ENCODE results near the gene PARD6B. TPM values are rescaled to one million over a fixed set of nuclear protein-coding genes. Genes with fewer than 3 reads are reported as not detected.
"Not testable (repeated sequence)": the region's sequence is repeated elsewhere in the genome, so short reads cannot be mapped to it uniquely, and the experiment has no call there.

Gene PARD6B
- polyA plus RNA-seq, 1 donor from 2014 or later = 5.9 TPM

DNA sequence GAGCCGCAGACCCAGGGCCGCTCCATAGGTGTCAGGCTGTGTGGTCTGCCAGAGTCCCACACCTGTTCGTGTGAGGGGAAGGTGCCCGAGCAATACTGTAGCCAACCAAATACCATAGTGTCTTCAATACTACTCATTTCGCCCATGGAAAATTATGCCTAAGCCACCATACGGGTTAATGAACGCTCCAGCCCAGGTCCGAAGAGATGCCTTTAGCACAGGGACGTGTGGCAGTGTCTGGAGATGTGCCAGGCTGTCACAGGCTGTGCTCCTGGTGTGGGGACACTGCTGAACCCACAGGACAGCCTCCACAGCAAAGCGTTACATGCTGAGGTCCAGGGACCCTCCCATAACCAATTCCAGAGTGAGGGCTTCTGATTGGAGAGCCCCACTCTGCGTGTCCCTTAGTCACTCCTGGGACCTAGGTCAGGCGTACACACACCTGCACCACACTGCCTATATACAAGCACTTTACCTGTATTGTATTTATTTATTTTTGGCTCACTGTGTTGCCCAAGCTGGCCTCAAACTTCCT lies 38.2 kb downstream of the PARD6B start:
- not testable (repeated sequence) for H4K20me1 ChIP-seq (ENCODE audit: insufficient read depth); H3K4me3 ChIP-seq (ENCODE audit: low read length); H3K79me2 ChIP-seq (replicated peaks; ENCODE audit: insufficient read depth, low read length); H3K9ac ChIP-seq (ENCODE audit: low read length); H2AFZ ChIP-seq (ENCODE audit: low read depth, low read length); H3F3A ChIP-seq (ENCODE audit: insufficient read depth, low read length, poor library complexity, severe bottlenecking); H3K27ac ChIP-seq (ENCODE audit: low read length); H3K27me3 ChIP-seq (ENCODE audit: insufficient read depth, low read depth, low read length); H3K9me3 ChIP-seq (ENCODE audit: low read length); H3K4me2 ChIP-seq (ENCODE audit: low read length); H3K9me2 ChIP-seq (ENCODE audit: insufficient read depth, low read length); H3K36me3 ChIP-seq (ENCODE audit: insufficient read depth, low read length)

DNA sequence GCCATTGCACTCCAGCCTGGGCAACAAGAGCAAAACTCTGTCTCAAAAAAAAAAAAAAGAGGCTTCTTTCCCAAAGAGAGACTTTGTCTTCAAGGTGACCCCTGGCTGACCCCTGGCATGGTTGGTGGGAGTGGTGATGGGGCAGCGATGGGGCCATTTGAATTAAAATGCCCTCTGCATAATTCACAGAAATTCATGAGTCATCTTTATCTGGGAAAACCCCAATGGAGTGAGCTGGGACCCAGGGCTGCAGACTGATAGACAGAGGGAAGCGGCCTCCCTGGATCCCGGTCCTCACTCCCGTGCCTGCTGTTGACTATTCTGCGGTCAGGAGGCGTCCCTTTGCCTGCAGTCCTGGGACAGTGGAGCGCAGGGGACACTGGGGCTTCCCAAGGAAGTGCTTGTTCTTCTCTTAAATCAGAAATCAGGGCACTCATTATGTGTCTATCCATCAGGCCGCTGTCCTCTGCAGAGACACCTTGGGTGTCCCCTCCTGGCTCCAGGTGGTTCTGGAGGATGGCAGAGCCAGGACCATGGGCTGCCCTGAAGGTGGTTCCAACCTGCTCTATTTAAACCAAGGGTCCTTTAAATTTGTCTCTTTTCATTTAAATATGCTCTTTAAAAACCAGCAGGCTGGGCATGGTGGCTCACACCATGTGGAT lies 40.2 kb downstream of the PARD6B start:
- H2AFZ ChIP-seq (ENCODE audit: low read depth, low read length); H3K27me3 ChIP-seq (ENCODE audit: insufficient read depth, low read depth, low read length); H3F3A ChIP-seq (ENCODE audit: insufficient read depth, low read length, poor library complexity, severe bottlenecking); H3K9me3 ChIP-seq (ENCODE audit: low read length); H3K36me3 ChIP-seq (ENCODE audit: insufficient read depth, low read length); H3K27ac ChIP-seq (ENCODE audit: low read length); H3K9ac ChIP-seq (ENCODE audit: low read length); H4K20me1 ChIP-seq (ENCODE audit: insufficient read depth); H3K4me3 ChIP-seq (ENCODE audit: low read length); H3K9me2 ChIP-seq (ENCODE audit: insufficient read depth, low read length); H3K4me2 ChIP-seq (ENCODE audit: low read length); H3K79me2 ChIP-seq (replicated peaks; ENCODE audit: insufficient read depth, low read length): not testable (repeated sequence)

DNA sequence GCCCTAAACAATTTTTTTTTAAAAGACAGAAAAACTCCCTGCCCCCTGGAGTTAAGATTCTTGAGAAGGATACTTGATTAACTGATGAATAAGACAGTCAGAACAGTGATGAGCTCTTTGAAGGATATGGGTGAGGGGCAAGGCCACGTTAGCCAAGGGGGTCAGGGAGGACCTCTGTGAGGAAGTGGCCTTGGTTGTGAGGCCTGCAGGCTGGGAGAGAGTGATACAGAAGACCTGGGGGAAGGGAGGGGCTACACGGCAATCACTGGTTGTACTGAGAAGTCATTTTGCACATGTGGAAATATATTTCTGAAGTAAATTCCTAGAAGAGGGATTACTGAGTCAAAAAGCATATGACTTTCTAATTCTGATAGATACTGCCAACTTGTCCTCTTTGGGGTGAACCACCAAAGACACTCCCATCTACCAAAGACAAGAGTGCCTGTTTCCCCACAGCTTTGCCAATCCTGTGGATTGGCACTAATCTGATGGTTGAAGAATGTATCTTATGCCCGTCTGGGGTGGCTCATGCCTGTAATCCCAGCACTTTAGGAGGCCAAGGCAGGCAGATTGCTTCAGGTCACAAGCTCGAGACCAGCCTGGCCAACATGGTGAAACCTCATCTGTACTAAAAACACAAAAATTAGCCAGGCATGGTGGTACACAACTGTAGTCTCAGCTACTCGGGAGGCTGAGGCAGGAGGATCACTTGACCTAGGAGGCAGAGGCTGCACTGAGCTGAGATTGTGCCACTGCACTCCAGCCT lies 41.2 kb downstream of the PARD6B start:
- TF ChIP-seq RAD21 (conservative IDR thresholded peaks at IDR 0.05) = no peak
- TF ChIP-seq, protein P1, sequence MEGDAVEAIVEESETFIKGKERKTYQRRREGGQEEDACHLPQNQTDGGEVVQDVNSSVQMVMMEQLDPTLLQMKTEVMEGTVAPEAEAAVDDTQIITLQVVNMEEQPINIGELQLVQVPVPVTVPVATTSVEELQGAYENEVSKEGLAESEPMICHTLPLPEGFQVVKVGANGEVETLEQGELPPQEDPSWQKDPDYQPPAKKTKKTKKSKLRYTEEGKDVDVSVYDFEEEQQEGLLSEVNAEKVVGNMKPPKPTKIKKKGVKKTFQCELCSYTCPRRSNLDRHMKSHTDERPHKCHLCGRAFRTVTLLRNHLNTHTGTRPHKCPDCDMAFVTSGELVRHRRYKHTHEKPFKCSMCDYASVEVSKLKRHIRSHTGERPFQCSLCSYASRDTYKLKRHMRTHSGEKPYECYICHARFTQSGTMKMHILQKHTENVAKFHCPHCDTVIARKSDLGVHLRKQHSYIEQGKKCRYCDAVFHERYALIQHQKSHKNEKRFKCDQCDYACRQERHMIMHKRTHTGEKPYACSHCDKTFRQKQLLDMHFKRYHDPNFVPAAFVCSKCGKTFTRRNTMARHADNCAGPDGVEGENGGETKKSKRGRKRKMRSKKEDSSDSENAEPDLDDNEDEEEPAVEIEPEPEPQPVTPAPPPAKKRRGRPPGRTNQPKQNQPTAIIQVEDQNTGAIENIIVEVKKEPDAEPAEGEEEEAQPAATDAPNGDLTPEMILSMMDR (IDR thresholded peaks at IDR 0.05; ENCODE audit: poor library complexity, severe bottlenecking) = no peak
- no peak for TF ChIP-seq EZH2 (IDR thresholded peaks at IDR 0.05; ENCODE audit: borderline replicate concordance, insufficient read depth, low read length, poor library complexity, severe bottlenecking)
- TF ChIP-seq SMC3 (conservative IDR thresholded peaks at IDR 0.05; ENCODE audit: poor library complexity) = no peak
- TF ChIP-seq, protein P2, sequence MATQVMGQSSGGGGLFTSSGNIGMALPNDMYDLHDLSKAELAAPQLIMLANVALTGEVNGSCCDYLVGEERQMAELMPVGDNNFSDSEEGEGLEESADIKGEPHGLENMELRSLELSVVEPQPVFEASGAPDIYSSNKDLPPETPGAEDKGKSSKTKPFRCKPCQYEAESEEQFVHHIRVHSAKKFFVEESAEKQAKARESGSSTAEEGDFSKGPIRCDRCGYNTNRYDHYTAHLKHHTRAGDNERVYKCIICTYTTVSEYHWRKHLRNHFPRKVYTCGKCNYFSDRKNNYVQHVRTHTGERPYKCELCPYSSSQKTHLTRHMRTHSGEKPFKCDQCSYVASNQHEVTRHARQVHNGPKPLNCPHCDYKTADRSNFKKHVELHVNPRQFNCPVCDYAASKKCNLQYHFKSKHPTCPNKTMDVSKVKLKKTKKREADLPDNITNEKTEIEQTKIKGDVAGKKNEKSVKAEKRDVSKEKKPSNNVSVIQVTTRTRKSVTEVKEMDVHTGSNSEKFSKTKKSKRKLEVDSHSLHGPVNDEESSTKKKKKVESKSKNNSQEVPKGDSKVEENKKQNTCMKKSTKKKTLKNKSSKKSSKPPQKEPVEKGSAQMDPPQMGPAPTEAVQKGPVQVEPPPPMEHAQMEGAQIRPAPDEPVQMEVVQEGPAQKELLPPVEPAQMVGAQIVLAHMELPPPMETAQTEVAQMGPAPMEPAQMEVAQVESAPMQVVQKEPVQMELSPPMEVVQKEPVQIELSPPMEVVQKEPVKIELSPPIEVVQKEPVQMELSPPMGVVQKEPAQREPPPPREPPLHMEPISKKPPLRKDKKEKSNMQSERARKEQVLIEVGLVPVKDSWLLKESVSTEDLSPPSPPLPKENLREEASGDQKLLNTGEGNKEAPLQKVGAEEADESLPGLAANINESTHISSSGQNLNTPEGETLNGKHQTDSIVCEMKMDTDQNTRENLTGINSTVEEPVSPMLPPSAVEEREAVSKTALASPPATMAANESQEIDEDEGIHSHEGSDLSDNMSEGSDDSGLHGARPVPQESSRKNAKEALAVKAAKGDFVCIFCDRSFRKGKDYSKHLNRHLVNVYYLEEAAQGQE (IDR thresholded peaks at IDR 0.05; ENCODE audit: borderline replicate concordance) = no peak
- TF ChIP-seq TAF1 (IDR thresholded peaks at IDR 0.05; ENCODE audit: low read depth) = no peak
- no peak for TF ChIP-seq EP300 (conservative IDR thresholded peaks at IDR 0.05; ENCODE audit: poor library complexity, severe bottlenecking)
- no peak for TF ChIP-seq POLR2AphosphoS5 (IDR thresholded peaks at IDR 0.05)
- no peak for TF ChIP-seq MXI1 (conservative IDR thresholded peaks at IDR 0.05; ENCODE audit: poor library complexity, severe bottlenecking)
- Histone ChIP-seq H3K9me2 (ENCODE audit: insufficient read depth, low read length) (no peaks in the 10 kb centered on the region), H3K27me3 (ENCODE audit: insufficient read depth, low read depth, low read length) (no peaks in the 10 kb centered on the region), H3K27ac (ENCODE audit: low read length) (no peak overlapping the region), H4K20me1 (ENCODE audit: insufficient read depth) (no peaks in the 10 kb centered on the region), H3K4me3 (ENCODE audit: low read length) (no peak overlapping the region), H3K9me3 (ENCODE audit: low read length) (no peaks in the 10 kb centered on the region), H3K79me2 (replicated peaks; ENCODE audit: insufficient read depth, low read length) (no peaks in the 10 kb centered on the region), H2AFZ (ENCODE audit: low read depth, low read length) (no peak overlapping the region), H3F3A (ENCODE audit: insufficient read depth, low read length, poor library complexity, severe bottlenecking) (no peaks in the 10 kb centered on the region), H3K9ac (ENCODE audit: low read length) (no peak overlapping the region), H3K4me2 (ENCODE audit: low read length) (no peak overlapping the region), H3K36me3 (ENCODE audit: insufficient read depth, low read length) (no peaks in the 10 kb centered on the region)

All from neural cell (in vitro differentiated cells).